RCC 7860 (cell line): ENCODE measurements around the gene SAMD8.
"Not testable (repeated sequence)": the region's sequence is repeated elsewhere in the genome, so short reads cannot be mapped to it uniquely, and the experiment has no call there.

Experiments
- DNase-seq: peaks from one replicate; pipeline ENCODE4 v3.0.0-alpha.2; 2015; ENCODE audit warnings: low spot score
- FAIRE-seq: peaks from 2 replicates; lab custom pipeline; 2012; peaks lifted over from hg19 to GRCh38; lab: Jason Lieb, UNC

SAMD8 gene

DNA sequence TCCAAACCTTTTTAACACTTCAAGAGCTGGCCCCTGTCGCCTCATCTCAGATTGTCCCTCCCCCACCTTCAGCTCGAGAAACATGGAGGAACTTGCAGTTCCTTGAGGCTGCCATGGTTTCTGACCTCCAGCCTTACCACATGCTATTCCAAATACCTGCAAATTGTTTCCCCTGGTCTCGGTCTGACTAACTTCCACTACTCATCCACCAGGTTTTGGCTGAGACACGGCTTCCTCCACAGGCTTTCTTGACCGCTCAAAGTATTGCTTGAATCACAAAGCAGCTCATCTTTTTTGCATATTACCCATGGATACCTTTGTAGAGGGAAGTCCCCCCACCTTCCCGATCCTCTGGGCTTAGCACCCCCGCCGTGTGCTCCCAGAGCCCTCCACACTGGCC, 5.2 kb upstream of the SAMD8 start:
- DNase-seq (no peak), FAIRE-seq (no peak)

GRCh38 chr10:75106891-75107290, 4.6 kb upstream of the SAMD8 start:
- FAIRE-seq, DNase-seq: not testable (repeated sequence)

GRCh38 chr10:75107756-75108683, 3.4 kb upstream of the SAMD8 start:
- no peak for DNase-seq
- FAIRE-seq = no peak

- DNase-seq = peak; percentile 17
- no peak for FAIRE-seq
Observed at GRCh38 chr10:75108684-75109458, 2.6 kb upstream of the SAMD8 start.

- FAIRE-seq (no peak), DNase-seq (no peak)
Observed at GRCh38 chr10:75109459-75109778, 2.0 kb upstream of the SAMD8 start.

- DNase-seq (no peak), FAIRE-seq (no peak)
Observed at GRCh38 chr10:75110006-75110632, 1.3 kb upstream of the SAMD8 start.

DNA sequence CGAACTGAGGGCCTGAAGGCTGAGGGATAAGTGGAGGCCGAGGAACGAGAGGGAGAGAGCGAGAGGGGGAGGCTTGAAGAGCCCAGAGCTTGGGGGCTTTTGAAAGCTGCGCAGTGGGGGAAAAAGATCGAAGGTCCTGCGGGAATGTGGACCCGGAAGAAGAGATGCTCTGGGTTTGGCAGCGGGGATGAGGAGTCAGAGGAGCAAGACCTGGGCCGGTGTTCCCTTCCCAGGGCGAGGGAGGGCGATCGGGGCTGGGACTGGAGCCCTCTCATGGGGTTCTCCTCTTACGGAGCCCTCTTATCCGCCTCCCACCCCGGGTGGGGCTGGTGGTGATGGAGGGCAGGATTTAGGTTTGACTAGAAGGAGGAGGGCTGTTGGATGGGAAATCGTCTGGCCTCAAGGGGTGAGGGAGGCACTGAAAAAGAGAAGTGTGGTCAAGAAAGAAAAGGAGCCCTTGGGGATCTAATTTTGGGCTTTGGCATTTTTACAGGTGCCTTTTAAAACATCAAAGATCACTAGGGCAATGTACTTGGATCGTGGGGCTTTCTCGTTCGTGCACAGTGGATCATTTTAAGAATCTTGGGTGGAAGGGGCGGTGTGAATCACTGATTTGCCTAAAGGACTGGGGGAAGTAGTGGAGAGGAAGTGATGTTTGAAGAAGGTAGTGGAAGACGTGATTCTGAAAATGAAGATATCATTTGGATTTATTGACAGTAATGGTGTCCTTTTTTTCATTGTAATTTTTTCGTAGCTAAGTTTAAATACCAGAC, 637 bp downstream of the SAMD8 start:
- peak; percentile 24 for DNase-seq
- FAIRE-seq = peak; percentile 51

- FAIRE-seq (no peak), DNase-seq (no peak)
Observed at GRCh38 chr10:75115137-75115536, 3.7 kb downstream of the SAMD8 start.

GRCh38 chr10:75116941-75117775, 5.7 kb downstream of the SAMD8 start:
- FAIRE-seq, DNase-seq: not testable (repeated sequence)

- DNase-seq (no peak), FAIRE-seq (no peak)
Observed at GRCh38 chr10:75117995-75118394, 6.5 kb downstream of the SAMD8 start.

- not testable (repeated sequence) for DNase-seq, FAIRE-seq
Observed at GRCh38 chr10:75119444-75120066, 8.1 kb downstream of the SAMD8 start.

- no peak for DNase-seq
Observed at GRCh38 chr10:75121322-75121721, 9.9 kb downstream of the SAMD8 start.

DNA sequence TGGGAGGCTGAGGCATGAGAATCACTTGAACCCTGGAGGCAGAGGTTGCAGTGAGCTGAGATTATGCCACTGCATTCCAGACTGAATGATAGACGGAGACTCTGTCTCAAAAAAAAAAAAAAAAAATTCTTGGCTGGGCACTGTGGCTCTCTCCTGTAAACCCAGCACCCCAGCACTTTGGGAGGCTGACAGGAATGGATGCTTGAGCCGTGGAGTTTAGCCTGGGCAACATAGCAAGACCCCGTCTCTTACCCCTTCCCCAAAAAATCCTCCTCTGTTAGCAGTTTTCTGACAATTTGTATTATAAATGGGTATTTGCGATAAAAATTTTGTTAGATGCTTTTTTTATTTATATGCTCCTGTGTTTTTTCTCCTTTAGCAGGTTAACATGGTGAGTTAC, 11.0 kb downstream of the SAMD8 start:
- DNase-seq = no peak
- FAIRE-seq = no peak

More at GRCh38 chr10:75121322-75121721, 9.9 kb downstream of the SAMD8 start:
- no peak for FAIRE-seq

DNA sequence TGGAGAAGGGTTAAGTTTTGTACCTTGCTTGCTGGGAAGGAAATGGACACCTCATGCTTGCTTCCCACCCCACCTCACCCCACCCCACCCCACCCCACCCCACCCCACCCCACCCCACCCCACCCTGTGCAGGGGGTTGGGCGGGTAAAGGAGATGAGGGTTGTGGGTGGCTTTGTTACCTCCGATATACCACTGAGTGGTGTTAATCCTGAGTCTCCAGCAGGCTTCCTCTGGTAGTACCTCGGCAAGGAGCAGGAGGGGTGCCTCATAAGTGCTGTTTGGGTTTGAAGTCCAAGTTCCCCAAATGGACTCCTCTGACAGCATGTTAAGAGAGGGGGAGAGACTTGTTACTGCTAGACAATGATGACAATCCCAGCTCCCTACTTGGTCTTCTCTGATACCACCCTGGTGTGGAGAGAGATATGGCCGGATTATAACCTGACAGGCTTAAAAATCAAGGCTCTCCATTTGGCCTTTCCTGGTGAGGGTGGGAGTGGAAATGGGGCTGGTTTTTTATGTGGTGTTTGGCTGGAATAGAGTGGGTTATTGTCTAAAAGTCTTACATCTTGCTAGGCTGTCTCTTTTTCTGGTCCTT, 11.7 kb downstream of the SAMD8 start:
- FAIRE-seq = no peak

DNA sequence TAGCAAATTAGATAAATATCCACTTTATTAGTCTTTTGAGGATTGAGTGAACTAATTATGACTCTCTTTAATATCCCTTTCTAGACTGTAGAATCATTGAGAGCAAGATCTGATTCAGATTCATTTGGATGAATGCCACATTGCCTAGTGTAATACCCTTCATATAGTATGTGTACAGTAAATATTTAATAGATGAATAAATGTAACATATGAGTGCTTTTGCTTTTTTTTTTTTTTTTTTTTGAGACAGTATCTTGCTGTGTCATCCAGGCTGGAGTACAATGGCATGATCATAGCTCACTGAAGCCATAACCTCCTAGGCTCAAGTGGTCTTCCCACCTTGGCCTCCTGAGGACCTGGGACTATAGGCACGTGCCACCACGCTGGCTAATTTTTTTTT, 14.8 kb downstream of the SAMD8 start:
- no peak for FAIRE-seq

More for the DNA sequence above, 11.7 kb downstream of the SAMD8 start:
- no peak for DNase-seq

GRCh38 chr10:75127471-75127870, 16.0 kb downstream of the SAMD8 start:
- DNase-seq (no peak), FAIRE-seq (no peak)

More for the DNA sequence above, 14.8 kb downstream of the SAMD8 start:
- no peak for DNase-seq

- not testable (repeated sequence) for FAIRE-seq, DNase-seq
Observed at GRCh38 chr10:75128985-75129384, 17.5 kb downstream of the SAMD8 start.

- FAIRE-seq (no peak), DNase-seq (no peak)
Observed at GRCh38 chr10:75129537-75129936, 18.1 kb downstream of the SAMD8 start.

GRCh38 chr10:75133701-75134100, 22.2 kb downstream of the SAMD8 start:
- not testable (repeated sequence) for DNase-seq, FAIRE-seq
